Brain microvascular endothelial cell (primary cell): ENCODE data around the gene ELF5.

ENCODE experiments used
- DNase-seq: peaks from one replicate; pipeline ENCODE4 v3.0.0-alpha.2; 2020
- H3K27ac ChIP-seq: fragments of 250-450 bp; sonication (Bioruptor Pico); 2 replicates; pipeline ENCODE4 v1.5.1; 2020; ENCODE audit warnings: mild to moderate bottlenecking, moderate library complexity
- H3K27me3 ChIP-seq: fragments of 250-450 bp; sonication (Bioruptor Pico); replicated peaks from 2 replicates; pipeline ENCODE4 v1.5.1; 2020; ENCODE audit warnings: mild to moderate bottlenecking
- H3K36me3 ChIP-seq: fragments of 250-450 bp; sonication (Bioruptor Pico); replicated peaks from 2 replicates; pipeline ENCODE4 v1.5.1; 2020; ENCODE audit warnings: mild to moderate bottlenecking
- H3K4me3 ChIP-seq: 2 replicates; pipeline ENCODE4 v1.5.1; 2011; ENCODE audit warnings: low read depth, mild to moderate bottlenecking, control low read depth, low read length, moderate library complexity
- in situ Hi-C: cut with HindIII; loops from 2 replicates; pipeline ENCODE4 v1.10.0; 2017; ENCODE audit warnings: low sequenced_read_pairs, low pct_ligation_motif_present
- TF ChIP-seq, protein P1 (sequence below): IDR thresholded peaks from 2 replicates; pipeline ENCODE4 v1.5.1; 2011; ENCODE audit warnings: low read depth, mild to moderate bottlenecking, moderate library complexity, low read length, control low read depth, inconsistent platforms; ENCODE audit errors: missing control alignments

Gene ELF5

DNA sequence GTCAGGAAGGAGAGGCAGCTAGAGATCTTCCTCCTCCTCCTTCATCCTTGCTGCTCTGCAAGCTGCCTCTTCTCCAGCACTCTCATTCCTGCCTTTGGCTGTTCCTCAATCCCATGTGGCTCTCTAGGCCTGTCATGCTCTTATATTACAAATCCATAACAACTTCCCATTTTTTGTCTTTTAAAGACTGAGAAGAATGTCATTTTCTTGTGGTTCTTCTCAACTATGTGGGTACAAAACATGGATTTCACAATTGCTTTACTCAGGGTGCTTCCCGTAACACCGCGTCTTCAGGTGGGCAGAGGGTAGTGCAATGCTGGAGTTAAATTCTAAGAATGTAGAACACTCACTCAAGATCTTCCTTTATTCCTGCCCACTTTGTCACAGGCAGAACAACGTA is 81.6 kb downstream of the ELF5 start:
- in situ Hi-C loops, result no loop called here
- Histone ChIP-seq H3K27me3 (no peaks in the 10 kb centered on the region), H3K36me3 (no peaks in the 10 kb centered on the region), H3K4me3 (no peak overlapping the region), H3K27ac (no peak overlapping the region)
- DNase-seq, result no peak
- TF ChIP-seq, protein P1, sequence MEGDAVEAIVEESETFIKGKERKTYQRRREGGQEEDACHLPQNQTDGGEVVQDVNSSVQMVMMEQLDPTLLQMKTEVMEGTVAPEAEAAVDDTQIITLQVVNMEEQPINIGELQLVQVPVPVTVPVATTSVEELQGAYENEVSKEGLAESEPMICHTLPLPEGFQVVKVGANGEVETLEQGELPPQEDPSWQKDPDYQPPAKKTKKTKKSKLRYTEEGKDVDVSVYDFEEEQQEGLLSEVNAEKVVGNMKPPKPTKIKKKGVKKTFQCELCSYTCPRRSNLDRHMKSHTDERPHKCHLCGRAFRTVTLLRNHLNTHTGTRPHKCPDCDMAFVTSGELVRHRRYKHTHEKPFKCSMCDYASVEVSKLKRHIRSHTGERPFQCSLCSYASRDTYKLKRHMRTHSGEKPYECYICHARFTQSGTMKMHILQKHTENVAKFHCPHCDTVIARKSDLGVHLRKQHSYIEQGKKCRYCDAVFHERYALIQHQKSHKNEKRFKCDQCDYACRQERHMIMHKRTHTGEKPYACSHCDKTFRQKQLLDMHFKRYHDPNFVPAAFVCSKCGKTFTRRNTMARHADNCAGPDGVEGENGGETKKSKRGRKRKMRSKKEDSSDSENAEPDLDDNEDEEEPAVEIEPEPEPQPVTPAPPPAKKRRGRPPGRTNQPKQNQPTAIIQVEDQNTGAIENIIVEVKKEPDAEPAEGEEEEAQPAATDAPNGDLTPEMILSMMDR, result no peak
